ENCODE results near the gene TRPV3. TPM values are rescaled to one million over a fixed set of nuclear protein-coding genes. Genes with fewer than 3 reads are reported as not detected.

TRPV3 gene
- total RNA-seq, 1 experiment from 2014 or later = 3.6 TPM

DNA sequence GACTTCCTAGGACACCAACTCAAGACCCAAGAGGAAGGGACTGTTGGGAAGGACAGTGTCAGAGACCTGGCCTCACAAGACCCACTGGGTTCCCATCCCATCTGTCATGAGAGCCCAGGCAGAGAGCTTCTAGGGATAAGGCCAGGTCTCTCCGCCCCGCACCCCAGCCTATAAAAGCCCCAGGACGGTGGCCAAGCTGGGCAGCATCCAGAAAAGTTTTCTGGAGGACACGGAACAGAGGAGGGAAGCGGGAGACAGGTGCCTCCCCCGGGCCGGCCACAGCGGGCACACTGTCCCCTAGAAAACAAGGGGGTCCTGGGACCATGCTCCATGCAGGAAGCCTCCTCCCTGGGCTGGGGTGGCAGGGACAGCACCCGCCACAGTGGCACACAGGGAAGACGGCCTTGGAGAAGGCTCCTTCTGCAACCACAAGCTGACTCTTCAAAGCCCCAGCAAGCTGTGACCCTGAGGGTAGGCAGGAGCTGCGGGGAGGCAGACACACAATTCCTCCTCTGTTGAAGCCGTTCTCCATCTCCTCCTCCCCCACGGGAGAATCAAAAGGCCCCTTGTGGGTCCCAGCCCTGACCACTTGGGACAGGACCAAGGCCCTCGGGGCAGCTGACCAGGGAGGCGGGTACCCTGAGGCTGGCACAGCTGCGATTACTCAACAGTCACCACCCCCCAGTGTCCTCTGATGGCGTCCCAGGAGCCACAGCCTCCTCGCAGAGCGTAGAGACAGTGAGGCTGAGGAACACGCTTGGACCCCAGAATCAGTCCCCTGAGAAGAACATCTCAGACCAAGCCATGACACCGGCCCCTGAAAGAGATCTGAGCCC, 26.1 kb downstream of the TRPV3 start:
- H2AFZ ChIP-seq (ENCODE audit: low read length) = no peak overlapping the region
- H3F3A ChIP-seq (ENCODE audit: low read length, unreplicated experiment) = no peaks in the 10 kb centered on the region
- POLR2A ChIA-PET (ENCODE audit: unreplicated experiment) = no interaction called here
- no peak overlapping the region for H3K4me2 ChIP-seq (ENCODE audit: low read length)
- no peaks in the 10 kb centered on the region for H3K9me3 ChIP-seq (ENCODE audit: low read length)
- H3K36me3 ChIP-seq (ENCODE audit: low read depth, low read length) = no peaks in the 10 kb centered on the region
- TF ChIP-seq EZH2 (IDR thresholded peaks at IDR 0.05; ENCODE audit: low read length, unreplicated experiment) = no peak
- TF ChIP-seq EZH2phosphoT487 (IDR thresholded peaks at IDR 0.05; ENCODE audit: borderline replicate concordance, low read length) = no peak
- TF ChIP-seq, protein P1, sequence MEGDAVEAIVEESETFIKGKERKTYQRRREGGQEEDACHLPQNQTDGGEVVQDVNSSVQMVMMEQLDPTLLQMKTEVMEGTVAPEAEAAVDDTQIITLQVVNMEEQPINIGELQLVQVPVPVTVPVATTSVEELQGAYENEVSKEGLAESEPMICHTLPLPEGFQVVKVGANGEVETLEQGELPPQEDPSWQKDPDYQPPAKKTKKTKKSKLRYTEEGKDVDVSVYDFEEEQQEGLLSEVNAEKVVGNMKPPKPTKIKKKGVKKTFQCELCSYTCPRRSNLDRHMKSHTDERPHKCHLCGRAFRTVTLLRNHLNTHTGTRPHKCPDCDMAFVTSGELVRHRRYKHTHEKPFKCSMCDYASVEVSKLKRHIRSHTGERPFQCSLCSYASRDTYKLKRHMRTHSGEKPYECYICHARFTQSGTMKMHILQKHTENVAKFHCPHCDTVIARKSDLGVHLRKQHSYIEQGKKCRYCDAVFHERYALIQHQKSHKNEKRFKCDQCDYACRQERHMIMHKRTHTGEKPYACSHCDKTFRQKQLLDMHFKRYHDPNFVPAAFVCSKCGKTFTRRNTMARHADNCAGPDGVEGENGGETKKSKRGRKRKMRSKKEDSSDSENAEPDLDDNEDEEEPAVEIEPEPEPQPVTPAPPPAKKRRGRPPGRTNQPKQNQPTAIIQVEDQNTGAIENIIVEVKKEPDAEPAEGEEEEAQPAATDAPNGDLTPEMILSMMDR (conservative IDR thresholded peaks at IDR 0.05; ENCODE audit: low read depth, low read length) = no peak
- CTCF ChIA-PET = no interaction called here
- no peak for DNase-seq
- H3K9me2 ChIP-seq (replicated peaks; ENCODE audit: low read length) = no peaks in the 10 kb centered on the region
- H3K27me3 ChIP-seq (ENCODE audit: low read length) = no peaks in the 10 kb centered on the region
- H3K4me3 ChIP-seq (ENCODE audit: low read length) = no peak overlapping the region
- no peaks in the 10 kb centered on the region for H3K79me2 ChIP-seq (ENCODE audit: low read length)
- no peak overlapping the region for H3K9ac ChIP-seq (ENCODE audit: low read length)
- no TSS peak for BruUV-seq (replicated peaks)
- no peak for ATAC-seq
- no peaks in the 10 kb centered on the region for H4K20me1 ChIP-seq (ENCODE audit: low read length)
- intact Hi-C loops (cut with micrococcal nuclease) = no loop called here
- H3K27ac ChIP-seq (ENCODE audit: low read length) = no peak overlapping the region
- peaks cover 3% of the 10 kb centered on the region; the same call in 1 of the 2 replicates for H3K4me1 ChIP-seq (ENCODE audit: insufficient read depth, low read length)

DNA sequence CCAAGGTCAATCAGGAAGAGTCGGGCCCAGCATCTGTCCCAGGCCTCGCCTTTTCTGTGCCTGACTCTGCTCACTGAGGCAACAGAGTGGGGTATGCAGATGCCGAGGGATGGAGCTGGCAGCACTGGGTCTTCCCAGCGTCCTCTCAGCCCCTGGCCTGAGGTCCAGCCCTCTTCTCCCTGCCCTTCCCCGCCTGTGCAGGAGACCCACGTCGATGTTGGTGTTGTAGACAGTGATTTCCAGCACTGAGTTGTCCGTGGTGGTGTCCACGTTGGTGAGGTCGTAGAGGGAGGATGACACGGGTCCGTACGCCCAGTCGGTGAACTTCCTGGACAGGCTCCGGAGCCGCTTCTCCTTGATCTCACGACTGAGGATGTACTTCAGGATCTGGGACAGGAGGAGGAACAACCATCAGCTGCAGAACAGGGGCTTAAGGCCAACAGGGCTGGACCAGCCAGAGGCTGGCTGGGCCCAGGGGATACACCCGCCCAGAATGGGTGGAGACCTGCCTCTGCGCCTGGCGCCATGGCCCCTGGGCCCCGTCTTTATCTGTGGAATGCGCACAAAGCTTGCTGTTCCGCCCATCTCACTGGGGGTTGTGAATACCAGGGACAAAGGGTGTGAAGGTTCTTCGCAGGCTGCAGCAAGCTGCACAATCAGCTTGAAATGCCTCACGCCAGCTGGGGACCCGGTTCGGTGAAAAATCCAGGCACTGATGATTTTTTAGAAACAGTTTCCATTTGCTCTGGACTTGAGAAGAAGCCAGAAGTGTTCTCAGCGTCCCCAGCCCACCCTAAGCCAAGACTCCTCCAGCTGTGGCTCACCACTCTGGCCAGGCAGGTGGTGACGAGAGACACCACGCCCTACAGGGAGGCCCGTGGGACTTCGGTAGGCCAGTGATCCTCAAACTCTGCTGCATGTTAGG, 27.5 kb downstream of the TRPV3 start:
- ATAC-seq (no peak), DNase-seq (no peak)
- ChIA-PET POLR2A (ENCODE audit: unreplicated experiment) (no interaction called here), CTCF (no interaction called here)
- H4K20me1 ChIP-seq (ENCODE audit: low read length) = no peaks in the 10 kb centered on the region
- H3K4me1 ChIP-seq (ENCODE audit: insufficient read depth, low read length) = no peaks in the 10 kb centered on the region
- H3K27me3 ChIP-seq (ENCODE audit: low read length) = no peaks in the 10 kb centered on the region
- intact Hi-C loops (cut with micrococcal nuclease) = no loop called here
- H3K9me3 ChIP-seq (ENCODE audit: low read length) = no peaks in the 10 kb centered on the region
- H3K9me2 ChIP-seq (replicated peaks; ENCODE audit: low read length) = no peaks in the 10 kb centered on the region
- H3K27ac ChIP-seq (ENCODE audit: low read length) = no peak overlapping the region
- no peaks in the 10 kb centered on the region for H3F3A ChIP-seq (ENCODE audit: low read length, unreplicated experiment)
- TF ChIP-seq, protein P1 (conservative IDR thresholded peaks at IDR 0.05; ENCODE audit: low read depth, low read length) = no peak
- no peak for TF ChIP-seq EZH2phosphoT487 (IDR thresholded peaks at IDR 0.05; ENCODE audit: borderline replicate concordance, low read length)
- TF ChIP-seq EZH2 (IDR thresholded peaks at IDR 0.05; ENCODE audit: low read length, unreplicated experiment) = no peak
- no TSS peak for BruUV-seq (replicated peaks)
- no peaks in the 10 kb centered on the region for H3K79me2 ChIP-seq (ENCODE audit: low read length)
- no peak overlapping the region for H3K4me3 ChIP-seq (ENCODE audit: low read length)
- H3K4me2 ChIP-seq (ENCODE audit: low read length) = no peak overlapping the region
- H2AFZ ChIP-seq (ENCODE audit: low read length) = no peak overlapping the region
- no peak overlapping the region for H3K9ac ChIP-seq (ENCODE audit: low read length)
- no peaks in the 10 kb centered on the region for H3K36me3 ChIP-seq (ENCODE audit: low read depth, low read length)
